Vagina (tissue), 2 donors: Measurements from ENCODE around the gene THRAP3. TPM values are rescaled to one million over a fixed set of nuclear protein-coding genes. Genes with fewer than 3 reads are reported as not detected.

Experiments used
- DNase-seq, 2 donors: peaks; one replicate each; pipeline ENCODE4 v3.0.0-alpha.2; 2017; ENCODE audit errors: extremely low spot score in 2 of 2
- H3K27ac ChIP-seq: fragments of 200-600 bp; sonication (generic); one replicate; pipeline ENCODE4 v1.5.1; 2019
- H3K27me3 ChIP-seq: fragments of 200-600 bp; sonication (generic); one replicate; pipeline ENCODE4 v1.5.1; 2019
- H3K36me3 ChIP-seq, 2 donors: fragments of 200-600 bp; sonication (generic); one replicate each; pipeline ENCODE4 v1.5.1; 2017 to 2019
- H3K4me1 ChIP-seq: fragments of 200-600 bp; sonication (generic); one replicate; pipeline ENCODE4 v1.5.1; 2019
- H3K4me3 ChIP-seq, 2 donors: fragments of 200-600 bp; sonication (generic); 1 replicate in 1 of 2; 2 replicates in 1 of 2; pipeline ENCODE4 v1.5.1; 2016 to 2019
- H3K9me3 ChIP-seq: fragments of 200-600 bp; sonication (generic); one replicate; pipeline ENCODE4 v1.5.1; 2019
- CTCF ChIP-seq, 3 experiments: fragments of 450-650 bp in 2 of 3; fragments of 200-600 bp in 1 of 3; sonication (generic) in 1 of 3; IDR thresholded peaks; one replicate each; pipeline ENCODE4 v1.5.1; 2017 to 2019; ENCODE audit warnings: antibody characterized with exemption in 3 of 3, mild to moderate bottlenecking in 2 of 3, moderate library complexity in 2 of 3
- POLR2A ChIP-seq, 2 donors: fragments of 450-650 bp; IDR thresholded peaks; one replicate each; pipeline ENCODE4 v1.6.1; 2017; ENCODE audit warnings: antibody characterized with exemption in 2 of 2, mild to moderate bottlenecking in 2 of 2, moderate library complexity in 2 of 2
- POLR2AphosphoS5 ChIP-seq, 2 donors: sonication (generic); formaldehyde crosslinking; IDR thresholded peaks; one replicate each; pipeline ENCODE4 v1.9.0; 2017; ENCODE audit warnings: antibody characterized with exemption in 2 of 2, mild to moderate bottlenecking in 2 of 2, low read depth in 1 of 2; ENCODE audit not compliant: insufficient read depth in 1 of 2
- intact Hi-C: fragments of 100-400 bp; cut with DNase I; formaldehyde crosslinking; loops from one replicate; pipeline ENCODE4 v1.15.1; 2023
- total RNA-seq: library from RNA; depleted of rRNA; stranded (reverse); fragments of >200 nt; gene quantifications from one replicate; pipeline ENCODE4 v1.2.3, GENCODE V29; 2016

The THRAP3 gene
- total RNA-seq, 1 donor from 2014 or later, result 57.7 TPM

- Histone ChIP-seq H3K9me3 (no peaks in the 10 kb centered on the region), H3K36me3 (no peaks in the 10 kb centered on the region), H3K27ac (no peak overlapping the region), H3K27me3 (no peaks in the 10 kb centered on the region), H3K4me1 (peaks cover 96% of the 10 kb centered on the region), H3K4me3 (no peak overlapping the region)
- TF ChIP-seq CTCF (IDR thresholded peaks at IDR 0.05), result no peak
- TF ChIP-seq POLR2AphosphoS5 (IDR thresholded peaks at IDR 0.05; ENCODE audit: insufficient read depth in 1 of 2, low read depth in 1 of 2), result no peak
- no peak for TF ChIP-seq POLR2A (IDR thresholded peaks at IDR 0.05)
- no peak for DNase-seq
- intact Hi-C loops, result no loop called here
Observed at GRCh38 chr1:36253161-36253862, 29.1 kb downstream of the THRAP3 start.

GRCh38 chr1:36256558-36257374 is 32.5 kb downstream of the THRAP3 start:
- Histone ChIP-seq H3K4me3 (no peak overlapping the region), H3K4me1 (peaks cover 68% of the 10 kb centered on the region), H3K27ac (no peak overlapping the region), H3K27me3 (no peaks in the 10 kb centered on the region), H3K36me3 (peaks cover 0 to 25% of the 10 kb centered on the region in 2 donors), H3K9me3 (no peaks in the 10 kb centered on the region)
- TF ChIP-seq POLR2A (IDR thresholded peaks at IDR 0.05) (no peak), CTCF (IDR thresholded peaks at IDR 0.05) (no peak), POLR2AphosphoS5 (IDR thresholded peaks at IDR 0.05; ENCODE audit: insufficient read depth in 1 of 2, low read depth in 1 of 2) (no peak)
- intact Hi-C loops, result no loop called here
- no peak for DNase-seq

- intact Hi-C loops, result no loop called here
- TF ChIP-seq POLR2AphosphoS5 (IDR thresholded peaks at IDR 0.05; ENCODE audit: insufficient read depth in 1 of 2, low read depth in 1 of 2), result no peak
- TF ChIP-seq CTCF (IDR thresholded peaks at IDR 0.05), result no peak
- no peak for TF ChIP-seq POLR2A (IDR thresholded peaks at IDR 0.05)
- Histone ChIP-seq H3K36me3 (peaks cover 0 to 25% of the 10 kb centered on the region in 2 donors), H3K27ac (no peak overlapping the region), H3K27me3 (no peaks in the 10 kb centered on the region), H3K4me1 (peaks cover 62% of the 10 kb centered on the region), H3K9me3 (no peaks in the 10 kb centered on the region), H3K4me3 (no peak overlapping the region)
- DNase-seq, result no peak
Observed at GRCh38 chr1:36257375-36257767, 33.1 kb downstream of the THRAP3 start.

GRCh38 chr1:36258960-36259344 is 34.7 kb downstream of the THRAP3 start:
- Histone ChIP-seq H3K9me3 (no peaks in the 10 kb centered on the region), H3K4me3 (no peak overlapping the region), H3K27me3 (no peaks in the 10 kb centered on the region), H3K36me3 (peaks cover 0 to 30% of the 10 kb centered on the region in 2 donors), H3K4me1 (peaks cover 46% of the 10 kb centered on the region), H3K27ac (no peak overlapping the region)
- intact Hi-C loops, result no loop called here
- TF ChIP-seq CTCF (IDR thresholded peaks at IDR 0.05), result no peak
- no peak for TF ChIP-seq POLR2A (IDR thresholded peaks at IDR 0.05)
- no peak for TF ChIP-seq POLR2AphosphoS5 (IDR thresholded peaks at IDR 0.05; ENCODE audit: insufficient read depth in 1 of 2, low read depth in 1 of 2)
- no peak for DNase-seq

- TF ChIP-seq CTCF (IDR thresholded peaks at IDR 0.05) (no peak), POLR2AphosphoS5 (IDR thresholded peaks at IDR 0.05; ENCODE audit: insufficient read depth in 1 of 2, low read depth in 1 of 2) (no peak), POLR2A (IDR thresholded peaks at IDR 0.05) (no peak)
- no peak for DNase-seq
- H3K36me3 ChIP-seq, result peaks cover 0 to 7% of the 10 kb centered on the region in 2 donors
- H3K4me3 ChIP-seq, result no peak overlapping the region
- H3K4me1 ChIP-seq, result peaks cover 21% of the 10 kb centered on the region
- H3K27me3 ChIP-seq, result no peaks in the 10 kb centered on the region
- H3K9me3 ChIP-seq, result no peaks in the 10 kb centered on the region
- intact Hi-C loops, result no loop called here
- no peak overlapping the region for H3K27ac ChIP-seq
Observed at GRCh38 chr1:36268981-36269380, 44.7 kb downstream of the THRAP3 start.
